Neural crest cell (in vitro differentiated cells): Measurements from ENCODE around the gene LDLRAD3. TPM values are rescaled to one million over a fixed set of nuclear protein-coding genes. Genes with fewer than 3 reads are reported as not detected.
A peak's percentile ranks its signal among the peaks of the same experiment; 100 is the strongest.

Experiments
- DNase-seq: peaks from one replicate; pipeline ENCODE4 v3.0.0; 2021; ENCODE audit warnings: low read depth, mixed read lengths, low spot score
- H3K27ac Mint-ChIP-seq: one replicate; pipeline ENCODE4 v1.8.0; 2021; ENCODE audit warnings: mild to moderate bottlenecking, mixed read lengths; ENCODE audit not compliant: unreplicated experiment
- H3K27me3 Mint-ChIP-seq: 2 replicates; pipeline ENCODE4 v1.8.0; 2021; ENCODE audit warnings: low read depth, mild to moderate bottlenecking, mixed read lengths
- H3K36me3 Mint-ChIP-seq: 2 replicates; pipeline ENCODE4 v1.8.0; 2021; ENCODE audit warnings: low read depth, mild to moderate bottlenecking, mixed read lengths
- H3K4me1 Mint-ChIP-seq: 2 replicates; pipeline ENCODE4 v1.8.0; 2021; ENCODE audit warnings: mixed read lengths
- H3K4me3 Mint-ChIP-seq: one replicate; pipeline ENCODE4 v1.8.0; 2021; ENCODE audit warnings: mild to moderate bottlenecking, mixed read lengths
- H3K9me3 Mint-ChIP-seq: 2 replicates; pipeline ENCODE4 v1.8.0; 2021; ENCODE audit warnings: mixed read lengths
- total RNA-seq: library from RNA; stranded (reverse); gene quantifications from 2 replicates; pipeline ENCODE4 v1.2.1, GENCODE V29; 2021
- TF ChIP-seq, protein P1 (sequence below): fragments of 200-600 bp; sonication (generic); conservative IDR thresholded peaks from 2 replicates; pipeline ENCODE4 v1.5.0; 2021; ENCODE audit warnings: antibody characterized with exemption, mild to moderate bottlenecking

Gene LDLRAD3
- total RNA-seq, 1 donor from 2014 or later = 30.1 TPM

DNA sequence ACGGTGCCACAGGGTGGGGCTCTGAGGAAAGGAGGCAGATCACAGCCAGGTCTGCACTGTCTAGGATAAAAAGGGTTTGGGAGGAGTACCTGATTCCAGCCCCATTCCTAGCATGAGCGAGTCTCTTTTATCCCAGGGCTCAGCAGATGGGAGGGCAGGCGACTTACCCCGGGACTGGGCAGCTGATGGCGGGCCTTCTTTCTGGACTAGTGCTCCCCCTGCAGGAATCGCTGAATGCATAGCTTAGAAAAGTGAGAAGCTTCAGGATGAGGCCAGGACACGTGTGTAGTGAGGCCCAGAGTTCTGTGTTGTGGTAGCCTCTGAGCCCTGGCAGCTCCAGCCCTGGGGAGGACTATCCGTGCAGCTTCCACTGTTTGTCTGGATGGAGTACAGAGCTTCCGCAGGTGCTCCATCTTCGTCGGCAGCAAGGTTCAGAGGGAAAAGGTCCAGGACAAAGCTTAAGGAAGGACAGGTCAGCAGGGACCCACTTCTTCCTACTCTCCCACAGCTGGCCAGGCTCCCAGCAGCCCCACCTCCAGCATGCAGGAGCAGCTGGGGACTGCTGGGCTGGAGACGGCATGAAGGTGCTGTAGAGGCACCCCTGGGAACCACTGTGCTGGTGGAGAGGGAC is 315.0 kb downstream of the LDLRAD3 start:
- Mint-ChIP-seq H3K4me3 (no peak overlapping the region), H3K4me1 (peaks cover 10% of the 10 kb centered on the region), H3K27me3 (peaks cover 2% of the 10 kb centered on the region), H3K9me3 (no peaks in the 10 kb centered on the region), H3K36me3 (no peaks in the 10 kb centered on the region), H3K27ac (no peak overlapping the region)
- TF ChIP-seq, protein P1, sequence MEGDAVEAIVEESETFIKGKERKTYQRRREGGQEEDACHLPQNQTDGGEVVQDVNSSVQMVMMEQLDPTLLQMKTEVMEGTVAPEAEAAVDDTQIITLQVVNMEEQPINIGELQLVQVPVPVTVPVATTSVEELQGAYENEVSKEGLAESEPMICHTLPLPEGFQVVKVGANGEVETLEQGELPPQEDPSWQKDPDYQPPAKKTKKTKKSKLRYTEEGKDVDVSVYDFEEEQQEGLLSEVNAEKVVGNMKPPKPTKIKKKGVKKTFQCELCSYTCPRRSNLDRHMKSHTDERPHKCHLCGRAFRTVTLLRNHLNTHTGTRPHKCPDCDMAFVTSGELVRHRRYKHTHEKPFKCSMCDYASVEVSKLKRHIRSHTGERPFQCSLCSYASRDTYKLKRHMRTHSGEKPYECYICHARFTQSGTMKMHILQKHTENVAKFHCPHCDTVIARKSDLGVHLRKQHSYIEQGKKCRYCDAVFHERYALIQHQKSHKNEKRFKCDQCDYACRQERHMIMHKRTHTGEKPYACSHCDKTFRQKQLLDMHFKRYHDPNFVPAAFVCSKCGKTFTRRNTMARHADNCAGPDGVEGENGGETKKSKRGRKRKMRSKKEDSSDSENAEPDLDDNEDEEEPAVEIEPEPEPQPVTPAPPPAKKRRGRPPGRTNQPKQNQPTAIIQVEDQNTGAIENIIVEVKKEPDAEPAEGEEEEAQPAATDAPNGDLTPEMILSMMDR = peak; percentile 72
- DNase-seq = peak; percentile 52

DNA sequence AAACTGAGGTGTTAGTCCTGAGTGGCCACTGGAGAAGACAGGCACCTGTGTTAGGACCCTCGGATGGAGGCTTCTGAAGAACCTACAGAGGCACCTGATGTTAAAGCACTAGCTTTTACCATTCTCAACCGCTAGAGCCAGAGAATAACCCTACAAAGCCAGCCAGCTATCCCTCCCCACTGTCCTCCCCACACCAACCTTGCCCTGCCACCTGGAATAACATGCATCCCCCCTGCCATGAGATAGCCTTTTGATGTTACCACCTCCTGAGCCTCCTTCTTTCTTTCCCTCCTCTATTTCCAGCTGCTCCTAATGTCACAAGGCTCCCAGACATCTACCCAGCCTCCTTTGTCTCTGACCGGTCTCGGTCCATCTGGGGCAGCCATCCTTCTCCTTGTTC is 317.2 kb downstream of the LDLRAD3 start:
- TF ChIP-seq, protein P1 = no peak
- no peaks in the 10 kb centered on the region for H3K36me3 Mint-ChIP-seq
- H3K4me3 Mint-ChIP-seq = no peak overlapping the region
- peaks cover 2% of the 10 kb centered on the region for H3K27me3 Mint-ChIP-seq
- H3K9me3 Mint-ChIP-seq = no peaks in the 10 kb centered on the region
- peak overlapping the region; percentile 20 for H3K27ac Mint-ChIP-seq
- peaks cover 14% of the 10 kb centered on the region for H3K4me1 Mint-ChIP-seq
- no peak for DNase-seq

DNA sequence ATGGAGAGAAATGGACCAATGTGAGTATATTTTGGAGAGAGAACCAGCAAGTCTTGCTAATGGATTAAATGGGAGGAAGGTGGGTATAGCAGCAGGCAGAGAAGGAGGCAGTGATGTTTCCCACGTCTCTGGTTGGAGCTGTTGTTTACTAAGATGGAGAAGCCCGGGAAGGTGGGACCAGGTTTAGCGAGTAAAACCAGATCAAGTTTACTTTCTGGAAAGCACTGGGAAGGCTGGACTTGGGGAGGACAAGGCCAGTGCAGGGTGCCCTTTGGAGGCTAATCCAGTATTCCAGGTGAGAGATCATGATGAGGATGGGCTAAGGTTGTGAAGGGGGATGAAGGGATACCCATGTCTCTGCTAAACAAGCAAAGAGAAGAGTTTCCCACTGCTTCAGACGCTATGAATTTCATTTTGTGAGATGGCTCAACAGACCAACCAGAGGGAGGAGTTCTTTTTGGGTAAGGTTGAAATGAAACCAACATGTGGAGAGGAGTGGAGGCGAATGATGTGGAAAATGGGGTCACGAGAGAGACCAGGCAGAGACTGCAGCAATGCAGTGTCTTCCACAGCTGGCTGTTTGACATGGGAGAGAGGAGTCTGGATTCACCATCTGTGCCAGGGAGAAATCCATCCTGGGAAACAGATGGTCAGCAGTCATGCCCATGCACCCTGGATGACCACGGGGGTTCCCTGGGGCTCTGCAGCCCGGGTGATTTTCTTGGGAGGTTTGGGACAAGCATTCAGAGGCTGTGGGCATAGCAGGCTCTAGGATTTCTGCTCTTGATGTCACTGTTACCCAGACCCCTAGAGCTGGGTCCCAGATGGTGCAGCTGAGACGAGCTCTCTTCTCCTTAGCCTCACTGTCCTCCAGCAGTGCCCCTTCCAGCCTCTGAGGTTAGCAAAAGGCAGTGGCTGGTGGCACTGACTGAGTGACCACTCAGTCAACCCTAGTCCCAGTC is 320.4 kb downstream of the LDLRAD3 start:
- Mint-ChIP-seq H3K4me3 (no peak overlapping the region), H3K4me1 (peaks cover 4% of the 10 kb centered on the region), H3K9me3 (no peaks in the 10 kb centered on the region), H3K27me3 (no peaks in the 10 kb centered on the region), H3K27ac (no peak overlapping the region), H3K36me3 (no peaks in the 10 kb centered on the region)
- TF ChIP-seq, protein P1 = no peak
- no peak for DNase-seq

DNA sequence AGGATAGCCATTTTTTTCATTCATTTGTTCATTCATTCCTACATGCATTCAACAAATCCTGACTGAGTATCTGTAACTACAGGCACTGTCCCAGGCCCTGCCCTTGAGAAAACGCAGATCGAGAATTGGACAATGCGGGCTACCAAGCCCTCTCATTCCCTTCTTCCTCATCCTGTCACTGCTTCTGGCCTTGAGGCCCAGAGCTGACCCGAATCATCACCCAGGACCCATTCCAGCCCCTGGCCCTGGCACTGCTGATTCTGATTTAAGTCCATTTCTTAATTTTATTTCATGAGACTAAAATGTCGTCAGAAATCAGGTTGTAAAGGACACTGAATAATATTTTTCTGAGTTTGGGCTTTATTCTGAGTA is 321.1 kb downstream of the LDLRAD3 start:
- Mint-ChIP-seq H3K27ac (no peak overlapping the region), H3K4me3 (no peak overlapping the region), H3K27me3 (no peaks in the 10 kb centered on the region), H3K36me3 (no peaks in the 10 kb centered on the region), H3K9me3 (no peaks in the 10 kb centered on the region), H3K4me1 (peaks cover 4% of the 10 kb centered on the region)
- DNase-seq = no peak
- TF ChIP-seq, protein P1 = no peak

DNA sequence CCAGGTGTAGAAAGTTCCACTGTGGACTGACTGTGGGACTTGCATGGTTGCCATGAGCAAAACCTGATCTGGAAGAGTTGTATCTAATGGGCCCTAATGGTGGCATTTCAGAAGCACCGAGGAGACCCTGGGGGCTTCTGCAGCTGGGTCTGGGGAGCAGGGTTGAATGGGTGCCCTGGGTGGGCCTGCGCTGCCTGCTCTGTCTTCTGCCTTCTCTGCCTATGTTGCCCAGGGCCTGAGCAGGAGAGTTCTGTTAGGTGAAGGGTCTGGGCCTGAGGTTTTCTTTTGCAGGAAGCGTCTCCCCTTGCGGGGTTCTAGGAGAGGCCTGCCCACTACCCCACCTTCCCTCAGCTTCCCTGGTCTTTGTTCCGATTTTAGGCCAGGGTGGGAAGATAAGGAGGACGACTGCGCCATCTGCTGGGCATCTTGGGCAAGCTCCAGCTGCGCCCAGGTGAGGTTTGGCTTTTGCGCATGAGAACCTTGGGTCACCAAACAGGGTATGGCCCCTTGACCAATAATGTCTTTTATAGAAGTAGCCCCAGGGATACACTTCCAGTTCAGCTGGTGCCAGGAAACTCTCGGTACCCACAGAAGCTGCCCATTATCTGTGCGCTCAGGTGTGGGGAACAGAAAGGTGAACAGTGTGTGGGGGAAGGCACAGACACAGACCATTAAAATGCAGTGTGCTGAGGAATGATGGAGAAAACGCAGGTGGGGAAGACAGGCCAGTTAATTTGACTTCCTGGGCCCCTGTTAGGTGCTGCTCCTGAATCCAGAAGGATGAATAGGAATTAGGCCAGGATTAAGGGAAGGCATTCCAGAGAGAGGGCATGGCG is 322.1 kb downstream of the LDLRAD3 start:
- Mint-ChIP-seq H3K27me3 (no peaks in the 10 kb centered on the region), H3K36me3 (no peaks in the 10 kb centered on the region), H3K4me1 (peaks cover 4% of the 10 kb centered on the region), H3K27ac (peak overlapping the region; percentile 63), H3K4me3 (no peak overlapping the region), H3K9me3 (no peaks in the 10 kb centered on the region)
- DNase-seq = peak; percentile 68
- TF ChIP-seq, protein P1 = peak; percentile 96
